Brain microvascular endothelial cell (primary cell): ENCODE data around the gene SLC25A11.
A peak's percentile ranks its signal among the peaks of the same experiment; 100 is the strongest.

Source experiments
- DNase-seq: peaks from one replicate; pipeline ENCODE4 v3.0.0-alpha.2; 2020
- H3K27ac ChIP-seq: fragments of 250-450 bp; sonication (Bioruptor Pico); 2 replicates; pipeline ENCODE4 v1.5.1; 2020; ENCODE audit warnings: mild to moderate bottlenecking, moderate library complexity
- H3K27me3 ChIP-seq: fragments of 250-450 bp; sonication (Bioruptor Pico); replicated peaks from 2 replicates; pipeline ENCODE4 v1.5.1; 2020; ENCODE audit warnings: mild to moderate bottlenecking
- H3K36me3 ChIP-seq: fragments of 250-450 bp; sonication (Bioruptor Pico); replicated peaks from 2 replicates; pipeline ENCODE4 v1.5.1; 2020; ENCODE audit warnings: mild to moderate bottlenecking
- H3K4me3 ChIP-seq: 2 replicates; pipeline ENCODE4 v1.5.1; 2011; ENCODE audit warnings: low read depth, mild to moderate bottlenecking, control low read depth, low read length, moderate library complexity
- CTCF ChIP-seq: IDR thresholded peaks from 2 replicates; pipeline ENCODE4 v1.5.1; 2011; ENCODE audit warnings: low read depth, mild to moderate bottlenecking, moderate library complexity, low read length, control low read depth, inconsistent platforms; ENCODE audit errors: missing control alignments
- in situ Hi-C: cut with HindIII; loops from 2 replicates; pipeline ENCODE4 v1.10.0; 2017; ENCODE audit warnings: low sequenced_read_pairs, low pct_ligation_motif_present

The SLC25A11 gene

GRCh38 chr17:4951486-4951885 is 11.6 kb upstream of the SLC25A11 start:
- DNase-seq: no peak
- no peak for TF ChIP-seq CTCF
- in situ Hi-C loops: no loop called here
- peaks cover 16% of the 10 kb centered on the region for H3K36me3 ChIP-seq
- H3K27ac ChIP-seq: no peak overlapping the region
- H3K4me3 ChIP-seq: no peak overlapping the region
- no peaks in the 10 kb centered on the region for H3K27me3 ChIP-seq

GRCh38 chr17:4950746-4951204 is 10.9 kb upstream of the SLC25A11 start, which contains the start of gene ENO3:
Gene ENO3 (plus strand): TSS chr17:4951119. CDS start chr17:4951830, 711 bp downstream.
- H3K36me3 ChIP-seq: peaks cover 23% of the 10 kb centered on the region
- TF ChIP-seq CTCF: no peak
- peak within 1 kb of the TSS; percentile 88 for H3K27ac ChIP-seq
- no peaks in the 10 kb centered on the region for H3K27me3 ChIP-seq
- peak within 1 kb of the TSS; percentile 48 for H3K4me3 ChIP-seq
- DNase-seq: no peak
- in situ Hi-C loops: no loop called here

GRCh38 chr17:4950075-4950745 is 10.4 kb upstream of the SLC25A11 start:
- H3K4me3 ChIP-seq: peak overlapping the region; percentile 48
- H3K27ac ChIP-seq: peak overlapping the region; percentile 88
- H3K27me3 ChIP-seq: no peaks in the 10 kb centered on the region
- in situ Hi-C loops: no loop called here
- TF ChIP-seq CTCF: no peak
- H3K36me3 ChIP-seq: peaks cover 28% of the 10 kb centered on the region
- DNase-seq: no peak

- Histone ChIP-seq H3K4me3 (peak overlapping the region; percentile 60), H3K27ac (peak overlapping the region; percentile 88), H3K27me3 (no peaks in the 10 kb centered on the region), H3K36me3 (peaks cover 35% of the 10 kb centered on the region)
- in situ Hi-C loops: no loop called here
- TF ChIP-seq CTCF: no peak
- DNase-seq: peak; percentile 53
These were observed 9.7 kb upstream of the SLC25A11 start for GRCh38 chr17:4949321-4950074.

GRCh38 chr17:4948931-4949320 is 9.1 kb upstream of the SLC25A11 start:
- in situ Hi-C loops: no loop called here
- Histone ChIP-seq H3K27ac (peak overlapping the region; percentile 88), H3K4me3 (peak overlapping the region; percentile 60), H3K36me3 (peaks cover 41% of the 10 kb centered on the region), H3K27me3 (no peaks in the 10 kb centered on the region)
- DNase-seq: peak; percentile 73
- TF ChIP-seq CTCF: no peak
